ENCODE results near the gene CEP126. TPM values are rescaled to one million over a fixed set of nuclear protein-coding genes. Genes with fewer than 3 reads are reported as not detected.

The CEP126 gene
- total RNA-seq, 2 experiments from 2014 or later, result 0.96 to 1.2 TPM

GRCh38 chr11:101870510-101870909 is 44.3 kb upstream of the CEP126 start:
- CTCF ChIA-PET, result no interaction called here
- Mint-ChIP-seq H3K27me3 (peaks cover 5% of the 10 kb centered on the region), H3K36me3 (ENCODE audit: low read depth) (no peaks in the 10 kb centered on the region), H3K4me3 (no peak overlapping the region), H3K4me1 (ENCODE audit: low read depth) (no peaks in the 10 kb centered on the region), H3K9me3 (no peaks in the 10 kb centered on the region), H3K27ac (no peak overlapping the region)
- ATAC-seq (ENCODE audit: poor library complexity) (no peak), DNase-seq (no peak)
- H3K4me3 ChIP-seq (ENCODE audit: low read length), result no peak overlapping the region
- no peak overlapping the region for H3K27ac ChIP-seq (ENCODE audit: low read depth in 1 of 2, low read length in 2 of 2)
- POLR2A ChIA-PET, result no interaction called here
- H3K27me3 ChIP-seq (ENCODE audit: control insufficient read depth in 1 of 2, insufficient read depth in 2 of 2, low read length in 2 of 2), result no peaks in the 10 kb centered on the region
- no peak for TF ChIP-seq CTCF (IDR thresholded peaks at IDR 0.05)
- H3K9me3 ChIP-seq (ENCODE audit: control insufficient read depth in 1 of 2, insufficient read depth in 1 of 2, low read length in 2 of 2), result no peaks in the 10 kb centered on the region
- no peaks in the 10 kb centered on the region for H3K4me1 ChIP-seq (ENCODE audit: insufficient read depth, low read length)
- H3K36me3 ChIP-seq (ENCODE audit: insufficient read depth, low read length), result no peaks in the 10 kb centered on the region
- intact Hi-C loops (cut with DNase I, micrococcal nuclease), result no loop called here

- no peak for DNase-seq
- Mint-ChIP-seq H3K4me1 (ENCODE audit: low read depth) (no peaks in the 10 kb centered on the region), H3K27ac (no peak overlapping the region), H3K9me3 (no peaks in the 10 kb centered on the region), H3K27me3 (peaks cover 17% of the 10 kb centered on the region), H3K4me3 (no peak overlapping the region), H3K36me3 (ENCODE audit: low read depth) (no peaks in the 10 kb centered on the region)
- Histone ChIP-seq H3K27ac (ENCODE audit: low read depth in 1 of 2, low read length in 2 of 2) (no peak overlapping the region), H3K27me3 (ENCODE audit: control insufficient read depth in 1 of 2, insufficient read depth in 2 of 2, low read length in 2 of 2) (no peaks in the 10 kb centered on the region), H3K9me3 (ENCODE audit: control insufficient read depth in 1 of 2, insufficient read depth in 1 of 2, low read length in 2 of 2) (no peaks in the 10 kb centered on the region), H3K4me1 (ENCODE audit: insufficient read depth, low read length) (no peaks in the 10 kb centered on the region), H3K4me3 (ENCODE audit: low read length) (no peak overlapping the region), H3K36me3 (ENCODE audit: insufficient read depth, low read length) (no peaks in the 10 kb centered on the region)
- ChIA-PET CTCF (no interaction called here), POLR2A (no interaction called here)
- TF ChIP-seq CTCF (IDR thresholded peaks at IDR 0.05), result no peak
- no peak for ATAC-seq (ENCODE audit: poor library complexity)
- intact Hi-C loops (cut with DNase I, micrococcal nuclease), result no loop called here
Measured at GRCh38 chr11:101872171-101872882, 42.5 kb upstream of the CEP126 start.

- H3K9me3 ChIP-seq (ENCODE audit: control insufficient read depth in 1 of 2, insufficient read depth in 1 of 2, low read length in 2 of 2), result no peaks in the 10 kb centered on the region
- ATAC-seq (ENCODE audit: poor library complexity) (no peak), DNase-seq (peak in 3 of 14 experiments; percentile 3 to 16 (median 4))
- no peaks in the 10 kb centered on the region for H3K9me3 Mint-ChIP-seq
- H3K27ac Mint-ChIP-seq, result no peak overlapping the region
- no peaks in the 10 kb centered on the region for H3K36me3 ChIP-seq (ENCODE audit: insufficient read depth, low read length)
- H3K27me3 ChIP-seq (ENCODE audit: control insufficient read depth in 1 of 2, insufficient read depth in 2 of 2, low read length in 2 of 2), result peaks cover 0 to 4% of the 10 kb centered on the region in 2 experiments
- no peak overlapping the region for H3K27ac ChIP-seq (ENCODE audit: low read depth in 1 of 2, low read length in 2 of 2)
- no peaks in the 10 kb centered on the region for H3K4me1 Mint-ChIP-seq (ENCODE audit: low read depth)
- no peaks in the 10 kb centered on the region for H3K36me3 Mint-ChIP-seq (ENCODE audit: low read depth)
- H3K4me1 ChIP-seq (ENCODE audit: insufficient read depth, low read length), result no peaks in the 10 kb centered on the region
- intact Hi-C loops (cut with DNase I, micrococcal nuclease), result no loop called here
- TF ChIP-seq CTCF (IDR thresholded peaks at IDR 0.05), result no peak
- H3K4me3 Mint-ChIP-seq, result no peak overlapping the region
- H3K4me3 ChIP-seq (ENCODE audit: low read length), result no peak overlapping the region
- CTCF ChIA-PET, result interaction anchor here (0.5 kb wide), 1 partner anchor 329 kb away, joined by 3 read pairs; no protein-coding TSS in a partner anchor
- H3K27me3 Mint-ChIP-seq, result peaks cover 60% of the 10 kb centered on the region
- POLR2A ChIA-PET, result no interaction called here
Measured at GRCh38 chr11:101880222-101880621, 34.6 kb upstream of the CEP126 start.

All from CD4-positive, alpha-beta T cell (primary cell).